ENCODE data around the gene PFKFB3. TPM values are rescaled to one million over a fixed set of nuclear protein-coding genes. Genes with fewer than 3 reads are reported as not detected.

The PFKFB3 gene
- total and polyA plus RNA-seq, 2 of the 4 experiments (the other 2 are of a cell fraction): 34.1 to 45.5 TPM

DNA sequence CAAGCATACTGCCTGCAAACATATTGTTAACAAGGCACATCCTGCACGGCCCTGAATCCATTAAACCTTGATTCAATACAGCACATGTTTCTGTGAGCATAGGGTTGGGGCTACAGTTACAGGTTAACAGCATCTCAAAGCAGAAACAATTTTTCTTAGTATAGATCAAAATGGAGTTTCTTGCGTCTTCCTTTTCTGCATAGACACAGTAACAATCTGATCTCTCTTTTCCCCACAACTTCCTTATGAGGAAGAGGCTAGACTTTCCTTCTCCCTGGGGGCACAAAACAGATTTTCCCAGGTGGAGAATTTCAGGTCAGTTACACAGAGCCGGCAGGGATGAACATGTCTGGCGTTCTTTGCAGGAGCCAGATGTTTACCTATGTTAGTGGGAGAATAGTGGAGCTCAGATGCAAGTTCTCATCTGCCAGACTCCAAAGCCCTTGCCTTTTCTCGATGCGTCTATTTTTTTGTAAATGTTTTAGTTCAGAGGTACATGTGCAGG lies 37.5 kb upstream of the PFKFB3 start:
- no peak overlapping the region for H3K18ac ChIP-seq (ENCODE audit: low read depth, low read length)
- no peak overlapping the region for H4K8ac ChIP-seq (ENCODE audit: low read depth in 2 of 2, low read length in 2 of 2)
- CTCF ChIA-PET: no interaction called here
- H3K79me1 ChIP-seq (ENCODE audit: low read depth in 1 of 2, low read length in 2 of 2): peaks cover 33 to 84% of the 10 kb centered on the region in 2 experiments
- H4K91ac ChIP-seq (ENCODE audit: insufficient read depth, low read depth, low read length): no peak overlapping the region
- H2AK9ac ChIP-seq (replicated peaks; ENCODE audit: low read depth, low read length, poor library complexity): no peak overlapping the region
- ATAC-seq (ENCODE audit: low read depth): no peak
- no peak overlapping the region for H2AFZ ChIP-seq (replicated peaks; ENCODE audit: low read length, poor library complexity)
- 0 out of 2 replicates have a peak, but pooled peaks cover 5% of the 10 kb centered on the region for H3K36me3 ChIP-seq (ENCODE audit: control insufficient read depth, insufficient read depth, low read length)
- in situ Hi-C loops (cut with MboI; ENCODE audit: low sequenced_read_pairs) (no loop called here), intact Hi-C loops (cut with micrococcal nuclease) (loop anchor here (10.0 kb wide), 1 partner anchor 210 kb away; no protein-coding TSS in a partner anchor), dilution Hi-C loops (cut with HindIII; ENCODE audit: low sequenced_read_pairs, unreplicated experiment) (no loop called here)
- H3K4ac ChIP-seq (ENCODE audit: low read depth, low read length): no peak overlapping the region
- no peak overlapping the region for H2BK120ac ChIP-seq (ENCODE audit: low read depth, low read length)
- peak overlapping the region; percentile 12 for H3K23ac ChIP-seq (ENCODE audit: low read depth, low read length)
- no peaks in the 10 kb centered on the region for H3K27me3 ChIP-seq (ENCODE audit: control insufficient read depth, insufficient read depth, low read length)
- H2BK15ac ChIP-seq (ENCODE audit: low read depth, low read length): no peak overlapping the region
- peaks cover 34% of the 10 kb centered on the region for H4K20me1 ChIP-seq (ENCODE audit: insufficient read depth, low read length)
- BruUV-seq (replicated peaks): TSS peak; percentile 4
- peaks cover 13% of the 10 kb centered on the region for H3K9me1 ChIP-seq (ENCODE audit: insufficient read depth, low read length)
- H2BK5ac ChIP-seq (ENCODE audit: low read depth, low read length, poor library complexity, severe bottlenecking): no peak overlapping the region
- H4K5ac ChIP-seq (ENCODE audit: low read depth, low read length): no peak overlapping the region
- no peak overlapping the region for H2BK20ac ChIP-seq (ENCODE audit: low read depth, low read length)
- no peak overlapping the region for H3K14ac ChIP-seq (replicated peaks; ENCODE audit: low read depth, low read length)
- peaks cover 15% of the 10 kb centered on the region for H3K4me1 ChIP-seq (ENCODE audit: control insufficient read depth, insufficient read depth, low read length)
- TF ChIP-seq ELK1 (IDR thresholded peaks at IDR 0.05; ENCODE audit: borderline replicate concordance, low read depth, low read length) (no peak), MXI1 (IDR thresholded peaks at IDR 0.05; ENCODE audit: borderline replicate concordance, low read depth, low read length) (no peak), NFE2L2 (IDR thresholded peaks at IDR 0.05; ENCODE audit: low read depth, low read length) (no peak), RAD21 (IDR thresholded peaks at IDR 0.05; ENCODE audit: low read length) (no peak), MAZ (IDR thresholded peaks at IDR 0.05; ENCODE audit: borderline replicate concordance, low read depth, low read length) (no peak), FOS (IDR thresholded peaks at IDR 0.05; ENCODE audit: low read depth, low read length) (no peak), SMC3 (IDR thresholded peaks at IDR 0.05; ENCODE audit: low read depth, low read length) (no peak), POLR2A (IDR thresholded peaks at IDR 0.05; ENCODE audit: low read depth, low read length) (no peak), RFX5 (IDR thresholded peaks at IDR 0.05; ENCODE audit: low read depth, low read length) (no peak), CEBPB (IDR thresholded peaks at IDR 0.05; ENCODE audit: low read depth, low read length) (no peak), USF2 (IDR thresholded peaks at IDR 0.05; ENCODE audit: low read depth, low read length) (no peak), RCOR1 (IDR thresholded peaks at IDR 0.05; ENCODE audit: insufficient replicate concordance, low read length) (no peak), MAFK (IDR thresholded peaks at IDR 0.05; ENCODE audit: low read depth, low read length) (no peak), CHD1 (IDR thresholded peaks at IDR 0.05; ENCODE audit: low read depth, low read length) (no peak), BHLHE40 (IDR thresholded peaks at IDR 0.05; ENCODE audit: low read depth, low read length) (no peak)
- TF ChIP-seq, protein P1, sequence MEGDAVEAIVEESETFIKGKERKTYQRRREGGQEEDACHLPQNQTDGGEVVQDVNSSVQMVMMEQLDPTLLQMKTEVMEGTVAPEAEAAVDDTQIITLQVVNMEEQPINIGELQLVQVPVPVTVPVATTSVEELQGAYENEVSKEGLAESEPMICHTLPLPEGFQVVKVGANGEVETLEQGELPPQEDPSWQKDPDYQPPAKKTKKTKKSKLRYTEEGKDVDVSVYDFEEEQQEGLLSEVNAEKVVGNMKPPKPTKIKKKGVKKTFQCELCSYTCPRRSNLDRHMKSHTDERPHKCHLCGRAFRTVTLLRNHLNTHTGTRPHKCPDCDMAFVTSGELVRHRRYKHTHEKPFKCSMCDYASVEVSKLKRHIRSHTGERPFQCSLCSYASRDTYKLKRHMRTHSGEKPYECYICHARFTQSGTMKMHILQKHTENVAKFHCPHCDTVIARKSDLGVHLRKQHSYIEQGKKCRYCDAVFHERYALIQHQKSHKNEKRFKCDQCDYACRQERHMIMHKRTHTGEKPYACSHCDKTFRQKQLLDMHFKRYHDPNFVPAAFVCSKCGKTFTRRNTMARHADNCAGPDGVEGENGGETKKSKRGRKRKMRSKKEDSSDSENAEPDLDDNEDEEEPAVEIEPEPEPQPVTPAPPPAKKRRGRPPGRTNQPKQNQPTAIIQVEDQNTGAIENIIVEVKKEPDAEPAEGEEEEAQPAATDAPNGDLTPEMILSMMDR (conservative IDR thresholded peaks at IDR 0.05; ENCODE audit: low read depth, low read length): no peak
- H3K27ac ChIP-seq (ENCODE audit: insufficient read depth, low read length): no peak overlapping the region
- DNase-seq: no peak
- POLR2A ChIA-PET (ENCODE audit: unreplicated experiment): no interaction called here
- no CpG with 5 or more reads among the region's 6 CpGs for WGBS, 2 experiments (ENCODE audit: extremely low coverage in 2 of 2, insufficient read length in 1 of 2)
- no peak overlapping the region for H2AK5ac ChIP-seq (ENCODE audit: low read depth, low read length)
- H3K9me3 ChIP-seq (ENCODE audit: control insufficient read depth, insufficient read depth, low read length): no peaks in the 10 kb centered on the region
- no peak overlapping the region for H3K9ac ChIP-seq (ENCODE audit: low read depth, low read length)
- H3K4me2 ChIP-seq (ENCODE audit: low read depth, low read length): no peak overlapping the region
- H3K56ac ChIP-seq (ENCODE audit: extremely low read depth, insufficient read depth, low read length): no peak overlapping the region
- no peak overlapping the region for H3K4me3 ChIP-seq (ENCODE audit: insufficient read depth, low read depth, low read length)
